Hepatic stellate cell (primary cell): ENCODE data around the gene SAMD11.

Experiments
- DNase-seq: peaks from one replicate; pipeline ENCODE4 v3.0.0; 2011; ENCODE audit warnings: low spot score

SAMD11 gene

DNA sequence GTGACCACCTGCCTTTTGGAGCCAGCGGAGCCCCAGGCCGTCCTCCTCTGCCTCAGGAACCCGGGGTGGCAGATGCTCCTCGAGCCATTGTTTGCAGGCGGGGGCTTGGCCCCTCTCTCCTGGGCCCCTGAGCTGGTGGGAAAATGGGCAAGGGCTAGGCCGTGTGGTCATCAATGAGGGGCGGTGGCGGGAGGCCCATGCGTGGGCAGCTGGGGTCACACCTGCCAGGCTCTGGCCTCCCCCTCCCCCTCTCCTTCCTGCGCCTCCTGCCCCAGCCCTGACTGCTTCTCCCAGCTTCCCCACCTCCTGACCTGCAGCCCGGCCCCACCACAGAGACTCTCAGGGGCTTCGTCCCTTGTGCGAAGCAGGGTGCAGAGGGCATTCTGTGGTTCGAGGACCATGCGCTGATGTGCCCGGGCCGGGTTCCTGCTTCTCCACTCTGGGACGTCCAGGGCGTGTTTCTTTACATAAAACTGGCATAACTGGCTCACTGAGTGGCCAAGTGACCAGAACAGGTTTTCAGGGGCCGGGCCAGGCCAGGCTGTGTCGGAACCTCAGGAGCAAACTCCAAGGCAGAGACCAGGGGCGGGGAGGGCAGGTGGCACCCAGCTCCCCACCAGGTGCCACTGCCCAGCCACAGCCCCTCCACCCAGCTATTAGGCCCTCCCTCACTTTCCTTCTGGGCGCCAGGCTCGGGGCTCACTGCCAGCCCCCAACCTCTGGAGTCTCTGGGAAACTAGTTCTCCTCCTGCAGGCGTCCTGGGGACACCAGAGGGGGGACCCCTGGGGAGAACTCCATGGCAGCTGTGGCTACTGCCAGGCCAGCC lies 9.3 kb downstream of the SAMD11 start:
- DNase-seq = no peak

DNA sequence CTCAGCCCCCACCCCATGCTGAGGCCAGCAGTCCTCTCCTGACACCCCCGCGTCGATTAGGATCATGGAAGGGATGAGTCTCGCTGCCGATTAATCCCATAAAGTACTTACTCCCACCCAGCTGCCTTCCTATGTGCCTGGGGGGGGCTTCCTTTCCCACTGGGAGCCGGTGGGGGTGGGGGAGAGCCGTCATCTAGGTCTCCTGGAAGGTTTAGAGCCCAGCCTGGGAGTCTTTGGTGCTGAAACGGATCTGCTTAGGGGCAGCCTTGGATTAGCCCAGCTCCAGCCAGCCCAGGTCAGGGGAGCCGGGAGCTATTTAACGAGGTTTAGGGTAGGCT lies 9.8 kb downstream of the SAMD11 start:
- no peak for DNase-seq

DNA sequence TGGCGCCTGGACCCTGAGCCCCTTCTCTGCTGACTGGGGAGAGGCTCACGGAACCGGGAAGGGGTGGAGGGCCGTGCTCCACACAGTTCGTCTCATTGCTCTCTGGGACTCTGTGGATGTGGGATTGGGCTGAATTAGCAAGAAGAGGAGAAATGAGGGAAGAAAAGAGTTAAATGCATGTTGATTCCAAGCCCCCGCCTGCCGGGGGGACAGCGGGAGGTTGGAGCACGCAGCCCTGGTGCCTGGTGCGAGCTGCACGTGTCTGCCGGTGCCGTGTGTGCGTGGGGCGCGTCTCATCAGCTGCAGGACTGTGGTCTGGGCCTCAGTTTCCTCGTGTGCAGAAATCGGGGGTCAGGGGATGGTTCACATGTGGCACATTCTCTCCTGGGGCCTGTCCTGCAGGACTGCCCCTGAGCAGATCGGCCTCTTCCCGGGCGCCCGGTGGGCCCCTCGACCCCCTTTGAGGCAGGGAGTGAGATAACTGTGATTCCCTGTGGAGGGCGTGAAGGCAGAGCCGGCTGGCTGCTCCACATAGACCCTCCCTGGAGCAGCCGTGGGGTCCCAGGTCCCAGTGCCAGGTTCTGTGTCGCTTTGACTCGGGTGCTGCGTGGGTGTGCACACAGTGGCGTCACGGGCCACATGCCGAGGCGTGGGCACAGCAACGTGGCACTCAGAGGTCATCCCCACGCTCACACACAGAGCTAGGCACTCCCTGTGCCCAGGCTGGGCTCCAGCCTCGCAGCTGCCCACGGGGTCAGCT lies 11.4 kb downstream of the SAMD11 start:
- DNase-seq = no peak

DNA sequence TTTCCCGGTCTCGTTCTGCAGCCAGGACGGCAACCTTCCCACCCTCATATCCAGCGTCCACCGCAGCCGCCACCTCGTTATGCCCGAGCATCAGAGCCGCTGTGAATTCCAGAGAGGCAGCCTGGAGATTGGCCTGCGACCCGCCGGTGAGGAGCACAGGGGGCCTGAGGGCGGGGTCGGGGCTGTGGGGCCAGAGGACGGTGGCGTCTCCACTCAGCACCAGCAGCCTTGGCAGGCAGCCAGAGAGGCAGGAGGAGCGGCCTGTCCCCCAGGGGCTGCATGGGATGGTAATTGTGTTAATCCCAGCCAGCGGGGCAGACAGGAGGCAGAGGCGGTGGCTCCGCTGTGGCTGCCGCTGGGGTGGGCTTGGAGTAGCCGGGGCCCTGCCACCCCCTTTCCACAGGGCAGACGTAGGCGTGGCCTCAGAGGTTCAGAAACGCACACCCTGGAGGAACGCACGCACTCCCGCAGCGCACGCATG lies 12.1 kb downstream of the SAMD11 start:
- no peak for DNase-seq

DNA sequence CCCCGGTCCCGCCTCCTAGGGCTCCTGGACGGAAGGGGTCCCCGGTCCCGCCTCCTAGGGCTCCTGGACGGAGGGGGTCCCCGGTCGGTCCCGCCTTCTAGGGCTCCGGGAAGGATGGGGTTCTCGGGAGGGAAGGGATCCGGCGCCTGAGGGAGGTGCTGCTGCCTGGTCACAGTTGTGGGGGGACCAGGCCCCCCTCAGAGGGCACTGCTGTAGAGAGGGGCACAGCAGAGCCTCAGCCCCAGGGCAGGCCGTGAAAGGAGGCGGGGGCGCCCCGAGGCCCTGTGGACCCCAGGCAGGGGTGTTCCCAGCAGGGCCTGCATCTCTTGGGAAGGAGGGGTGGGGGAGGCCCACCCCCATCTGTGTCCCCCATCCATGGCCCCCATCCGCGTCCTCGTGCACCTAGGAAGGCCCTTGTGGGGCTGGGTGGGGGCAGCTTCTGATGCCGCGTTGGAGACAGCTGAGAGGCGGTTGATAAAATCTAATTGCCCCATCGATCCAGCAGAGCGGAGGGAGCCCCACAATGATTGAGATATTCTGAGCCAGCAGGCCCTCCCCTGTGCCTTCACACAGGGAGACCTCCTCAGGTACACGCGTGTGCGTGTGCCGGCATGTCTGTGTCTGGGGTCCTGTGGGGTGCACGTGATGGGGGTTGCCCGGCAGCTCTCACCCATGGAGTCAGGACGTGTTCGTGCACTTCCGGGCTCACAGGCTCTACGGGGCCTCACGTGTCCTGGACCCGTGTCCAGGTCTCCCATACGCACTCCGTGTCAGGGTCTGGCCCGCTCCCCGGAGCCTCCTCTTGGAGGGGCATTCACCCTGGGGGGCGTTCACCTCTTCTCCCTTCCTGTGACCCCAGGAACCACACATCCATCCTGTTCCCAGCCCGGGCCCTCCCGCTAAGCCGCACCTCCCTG lies 12.9 kb downstream of the SAMD11 start:
- no peak for DNase-seq

DNA sequence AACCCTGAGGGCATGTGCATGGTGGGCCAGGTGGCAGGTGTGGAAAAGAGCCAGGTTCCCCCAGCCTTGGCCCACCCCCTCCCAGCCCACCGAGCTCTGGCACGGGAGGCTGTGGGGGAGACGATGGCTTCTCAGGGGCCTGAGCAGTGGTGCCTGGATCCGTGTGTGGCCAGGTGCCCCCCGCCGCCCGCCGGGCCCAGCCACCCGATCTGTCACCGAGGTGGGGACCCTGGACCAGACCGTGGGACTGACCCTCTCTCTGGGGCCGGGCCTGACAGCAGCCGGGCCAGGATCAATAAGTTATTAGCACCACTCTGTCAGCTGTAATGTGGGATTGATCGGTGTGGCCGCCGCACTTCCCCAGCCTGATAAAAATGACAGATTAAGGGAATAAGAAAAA lies 13.8 kb downstream of the SAMD11 start:
- DNase-seq = no peak

DNA sequence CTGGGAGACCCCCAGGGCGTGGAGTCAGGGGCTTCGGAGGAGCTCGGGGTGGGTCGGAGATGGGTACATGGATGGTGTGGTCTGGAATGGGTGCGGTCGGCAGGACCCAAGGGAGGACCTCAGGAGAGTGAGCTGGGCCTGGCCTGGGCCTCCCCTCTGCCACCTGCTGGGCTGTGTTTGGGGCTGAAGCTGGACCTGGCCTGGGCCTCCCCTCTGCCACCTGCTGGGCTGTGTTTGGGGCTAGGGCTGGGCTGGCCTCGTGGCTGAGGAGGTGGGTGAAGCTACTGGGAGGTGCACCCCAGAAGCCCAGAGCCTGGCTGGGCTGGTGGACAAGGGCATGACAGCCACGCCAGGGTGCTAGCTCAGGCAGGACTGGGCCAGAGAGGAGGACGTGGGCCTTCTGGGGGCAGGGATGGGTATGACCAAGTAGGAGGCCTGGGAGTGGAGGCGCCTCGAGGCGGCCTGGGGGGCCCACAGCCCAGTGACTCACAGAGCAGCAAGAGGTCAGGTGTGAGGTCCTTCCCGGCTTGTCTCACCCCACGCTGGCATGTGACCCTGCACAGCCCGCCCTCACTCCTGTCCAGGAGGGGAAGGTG lies 14.5 kb downstream of the SAMD11 start:
- DNase-seq = no peak

DNA sequence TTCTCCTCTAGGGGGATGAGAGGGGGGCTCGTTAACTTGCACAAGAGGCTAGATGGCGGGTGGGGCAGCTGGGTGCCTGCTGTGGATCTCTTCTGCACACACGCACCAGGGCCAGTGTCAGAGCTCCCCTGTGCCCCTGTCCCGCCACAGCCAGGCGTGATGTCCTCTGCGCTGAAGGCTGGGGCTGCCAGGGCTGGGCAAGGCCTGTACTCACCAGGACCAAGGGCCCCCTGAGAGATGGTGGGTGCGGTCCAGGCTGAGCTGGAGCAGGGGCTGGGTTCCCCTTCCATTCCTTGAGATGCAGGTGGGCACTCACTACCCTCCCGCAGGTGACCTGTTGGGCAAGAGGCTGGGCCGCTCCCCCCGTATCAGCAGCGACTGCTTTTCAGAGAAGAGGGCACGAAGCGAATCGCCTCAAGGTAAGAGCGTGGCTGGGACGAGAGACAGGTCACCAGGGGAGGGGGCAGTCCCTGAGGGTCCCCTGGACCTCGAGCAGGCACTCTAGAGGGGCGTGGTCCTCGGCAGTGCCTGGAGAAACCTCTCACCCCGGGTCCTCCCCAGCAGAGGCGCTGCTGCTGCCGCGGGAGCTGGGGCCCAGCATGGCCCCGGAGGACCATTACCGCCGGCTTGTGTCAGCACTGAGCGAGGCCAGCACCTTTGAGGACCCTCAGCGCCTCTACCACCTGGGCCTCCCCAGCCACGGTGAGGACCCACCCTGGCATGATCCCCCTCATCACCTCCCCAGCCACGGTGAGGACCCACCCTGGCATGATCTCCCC lies 15.2 kb downstream of the SAMD11 start:
- DNase-seq = no peak

DNA sequence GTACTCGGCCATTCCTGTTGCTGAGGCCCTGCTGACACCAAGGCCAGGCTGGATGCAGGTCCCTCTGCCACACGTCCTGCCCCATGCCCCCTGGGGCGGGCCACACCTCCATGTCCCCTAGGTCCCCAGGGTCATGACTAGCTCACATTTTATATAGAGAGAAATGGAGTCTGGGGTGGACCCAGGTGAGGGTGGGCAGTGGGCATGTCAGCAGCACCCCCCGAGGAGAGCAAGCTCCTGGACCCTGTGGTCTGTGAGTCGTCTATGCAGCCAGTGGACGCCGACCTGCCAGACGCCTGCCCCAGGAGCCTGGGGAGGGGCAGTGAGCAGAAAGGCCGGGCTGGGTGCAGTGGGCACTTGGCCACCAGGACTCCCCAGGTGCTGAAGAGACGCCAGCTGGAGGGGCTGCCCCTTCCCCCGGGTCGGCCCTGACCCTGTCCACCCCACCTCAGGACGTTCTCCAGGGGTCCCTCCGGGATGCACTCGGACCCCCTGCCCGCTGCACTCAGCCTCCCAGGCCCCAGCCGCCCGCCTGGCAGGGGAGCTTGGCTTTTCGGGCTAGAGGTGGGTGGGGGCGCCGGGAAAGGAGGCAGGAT lies 15.9 kb downstream of the SAMD11 start:
- no peak for DNase-seq

DNA sequence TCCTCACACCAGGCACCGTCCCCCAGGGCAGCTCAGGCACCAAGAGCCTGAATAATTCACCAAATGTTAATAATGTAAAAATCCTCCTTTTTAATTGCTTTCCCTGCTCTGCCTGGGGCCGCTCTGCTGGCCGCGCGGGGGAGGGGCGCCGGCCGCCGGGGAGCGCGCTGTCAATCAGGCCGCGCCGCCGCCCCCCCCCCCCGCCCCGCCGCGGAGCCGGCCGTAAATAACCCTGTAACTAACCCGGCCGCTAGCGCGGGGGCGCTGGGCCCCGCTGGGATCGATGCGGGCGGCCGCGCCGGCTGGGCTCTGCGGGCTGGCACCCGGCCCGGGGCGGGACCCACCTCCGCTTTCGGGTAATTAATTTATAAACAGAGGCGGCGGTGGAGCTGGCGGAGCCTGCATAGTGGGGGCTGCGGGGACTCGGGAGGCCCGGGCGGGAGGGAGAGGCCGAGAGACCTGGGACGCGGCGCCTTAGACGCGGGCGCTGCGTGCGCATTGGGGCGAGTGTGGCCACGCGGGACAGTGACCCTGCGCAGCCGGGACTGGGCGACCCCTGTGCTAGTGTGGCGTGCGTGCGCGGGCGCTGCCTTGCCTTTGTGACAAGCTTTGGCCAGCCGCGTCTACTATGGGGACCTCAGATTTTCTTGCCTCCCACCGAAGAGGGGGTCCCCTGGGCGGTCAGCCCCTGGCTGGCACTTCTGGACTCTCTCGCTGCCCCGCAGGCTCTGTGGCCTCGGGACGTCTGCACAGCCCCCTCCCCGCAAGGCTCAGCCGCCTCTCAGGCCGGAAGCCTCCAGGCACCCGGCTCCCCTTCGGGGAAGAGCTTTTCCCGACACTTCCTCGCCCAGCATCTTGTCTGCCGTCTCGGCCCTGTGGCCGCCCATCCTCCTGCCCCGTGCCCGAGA lies 16.6 kb downstream of the SAMD11 start:
- peak; percentile 80 for DNase-seq

DNA sequence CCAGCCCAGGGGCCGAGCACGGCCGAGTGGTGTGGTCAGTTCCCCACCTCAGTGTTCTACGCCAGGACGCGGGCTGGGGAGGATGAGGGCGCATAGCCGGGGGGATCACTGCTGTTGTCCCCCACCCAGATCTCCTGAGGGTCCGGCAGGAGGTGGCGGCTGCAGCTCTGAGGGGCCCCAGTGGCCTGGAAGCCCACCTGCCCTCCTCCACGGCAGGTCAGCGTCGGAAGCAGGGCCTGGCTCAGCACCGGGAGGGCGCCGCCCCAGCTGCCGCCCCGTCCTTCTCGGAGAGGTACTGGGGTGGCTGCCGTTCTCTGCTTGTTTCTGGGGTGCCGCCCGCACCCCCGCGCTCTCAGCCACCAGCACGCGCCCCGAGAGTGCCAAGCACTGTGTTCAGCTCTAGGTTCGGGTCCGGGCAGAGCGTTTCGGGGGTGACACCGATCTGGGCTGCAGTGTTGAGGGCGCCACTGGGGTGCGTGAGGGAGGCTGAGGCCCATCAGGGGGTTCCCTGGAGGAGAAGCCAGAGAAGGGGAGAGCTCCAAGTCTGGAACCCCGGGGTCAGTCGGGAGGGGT lies 17.4 kb downstream of the SAMD11 start:
- DNase-seq = no peak

DNA sequence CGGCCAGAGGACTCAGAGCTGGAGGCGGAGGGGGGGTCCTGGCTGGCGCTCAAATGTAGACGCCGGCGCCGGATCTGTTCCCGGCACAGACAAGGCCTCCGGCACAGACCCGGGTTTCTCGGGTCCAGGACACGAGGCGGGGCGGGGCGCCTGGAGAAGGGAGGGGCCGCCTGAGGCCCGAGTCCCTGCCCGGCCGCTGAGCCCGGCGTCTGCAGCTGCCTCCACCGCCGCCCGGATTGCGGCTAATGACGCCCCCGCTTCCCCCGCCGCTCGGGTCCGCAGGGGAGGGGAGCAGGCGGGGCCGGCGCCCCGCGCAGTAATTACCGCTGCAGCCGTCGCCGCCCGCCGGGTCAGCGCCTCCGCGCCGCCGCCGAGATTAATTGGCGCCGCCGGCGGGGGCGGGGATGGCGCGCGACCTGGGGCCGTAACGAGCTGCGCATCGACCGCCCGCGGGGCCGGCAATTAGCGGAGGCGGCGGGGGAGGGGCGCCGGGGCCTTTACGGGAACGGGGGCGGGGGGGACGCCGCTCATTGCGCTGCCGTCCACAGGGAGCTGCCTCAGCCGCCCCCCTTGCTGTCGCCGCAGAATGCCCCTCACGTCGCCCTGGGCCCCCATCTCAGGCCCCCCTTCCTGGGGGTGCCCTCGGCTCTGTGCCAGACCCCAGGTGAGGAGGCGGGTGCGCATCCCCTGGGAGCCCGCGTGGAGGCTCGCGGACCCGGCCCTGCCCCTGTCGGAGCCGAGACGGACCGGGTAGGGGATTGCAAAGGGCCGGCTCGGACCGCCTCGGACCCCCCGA lies 18.1 kb downstream of the SAMD11 start:
- DNase-seq = peak; percentile 89

DNA sequence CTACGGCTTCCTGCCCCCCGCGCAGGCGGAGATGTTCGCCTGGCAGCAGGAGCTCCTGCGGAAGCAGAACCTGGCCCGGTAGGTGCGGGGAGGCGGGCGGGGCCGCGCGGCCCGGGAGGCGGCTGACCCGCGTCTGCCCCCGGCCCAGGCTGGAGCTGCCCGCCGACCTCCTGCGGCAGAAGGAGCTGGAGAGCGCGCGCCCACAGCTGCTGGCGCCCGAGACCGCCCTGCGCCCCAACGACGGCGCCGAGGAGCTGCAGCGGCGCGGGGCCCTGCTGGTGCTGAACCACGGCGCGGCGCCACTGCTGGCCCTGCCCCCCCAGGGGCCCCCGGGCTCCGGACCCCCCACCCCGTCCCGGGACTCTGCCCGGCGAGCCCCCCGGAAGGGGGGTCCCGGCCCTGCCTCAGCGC lies 18.7 kb downstream of the SAMD11 start:
- no peak for DNase-seq

DNA sequence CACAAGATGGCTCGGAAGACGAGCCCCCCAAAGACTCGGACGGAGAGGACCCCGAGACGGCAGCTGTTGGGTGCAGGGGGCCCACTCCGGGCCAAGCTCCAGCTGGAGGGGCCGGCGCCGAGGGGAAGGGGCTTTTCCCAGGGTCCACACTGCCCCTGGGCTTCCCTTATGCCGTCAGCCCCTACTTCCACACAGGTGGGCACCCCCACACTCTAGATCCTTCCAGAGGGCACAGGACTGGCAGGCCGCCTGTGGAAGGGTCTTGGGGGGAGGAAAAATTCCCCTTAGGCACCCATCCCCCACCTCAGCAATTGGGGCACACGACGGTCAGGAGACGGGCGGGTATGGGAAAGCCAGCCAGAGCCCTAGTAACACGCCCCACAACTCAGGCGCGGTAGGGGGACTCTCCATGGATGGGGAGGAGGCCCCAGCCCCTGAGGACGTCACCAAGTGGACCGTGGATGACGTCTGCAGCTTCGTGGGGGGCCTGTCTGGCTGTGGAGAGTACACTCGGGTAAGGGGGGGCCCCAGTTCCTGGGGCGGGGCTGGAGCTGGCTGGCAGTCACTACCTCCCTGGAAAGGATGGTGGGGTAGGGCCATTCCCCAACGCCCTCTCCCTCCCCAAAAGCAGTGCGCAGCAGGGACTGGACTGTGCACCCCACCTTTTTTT lies 19.3 kb downstream of the SAMD11 start:
- DNase-seq = no peak

DNA sequence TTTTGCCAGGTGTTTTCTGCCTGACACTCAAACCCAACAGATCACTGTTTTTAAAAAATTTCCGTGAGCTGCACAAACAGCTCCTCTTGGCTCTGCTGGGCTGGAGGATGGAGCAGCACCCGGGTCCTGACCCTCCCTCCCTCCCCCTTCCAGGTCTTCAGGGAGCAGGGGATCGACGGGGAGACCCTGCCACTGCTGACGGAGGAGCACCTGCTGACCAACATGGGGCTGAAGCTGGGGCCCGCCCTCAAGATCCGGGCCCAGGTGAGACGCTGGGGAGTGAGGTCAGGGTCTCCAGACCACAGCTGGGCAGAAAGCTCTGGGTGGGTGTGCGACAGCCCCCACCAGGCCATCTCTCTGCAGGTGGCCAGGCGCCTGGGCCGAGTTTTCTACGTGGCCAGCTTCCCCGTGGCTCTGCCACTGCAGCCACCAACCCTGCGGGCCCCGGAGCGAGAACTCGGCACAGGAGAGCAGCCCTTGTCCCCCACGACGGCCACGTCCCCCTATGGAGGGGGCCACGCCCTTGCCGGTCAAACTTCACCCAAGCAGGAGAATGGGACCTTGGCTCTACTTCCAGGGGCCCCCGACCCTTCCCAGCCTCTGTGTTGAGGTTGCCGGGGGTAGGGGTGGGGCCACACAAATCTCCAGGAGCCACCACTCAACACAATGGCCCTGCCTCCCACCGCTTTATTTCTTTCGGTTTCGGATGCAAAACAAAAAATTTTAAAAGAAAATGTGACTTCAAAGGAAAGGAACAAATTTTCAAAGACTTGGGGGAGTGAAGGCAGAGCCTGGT lies 20.0 kb downstream of the SAMD11 start:
- DNase-seq = no peak

DNA sequence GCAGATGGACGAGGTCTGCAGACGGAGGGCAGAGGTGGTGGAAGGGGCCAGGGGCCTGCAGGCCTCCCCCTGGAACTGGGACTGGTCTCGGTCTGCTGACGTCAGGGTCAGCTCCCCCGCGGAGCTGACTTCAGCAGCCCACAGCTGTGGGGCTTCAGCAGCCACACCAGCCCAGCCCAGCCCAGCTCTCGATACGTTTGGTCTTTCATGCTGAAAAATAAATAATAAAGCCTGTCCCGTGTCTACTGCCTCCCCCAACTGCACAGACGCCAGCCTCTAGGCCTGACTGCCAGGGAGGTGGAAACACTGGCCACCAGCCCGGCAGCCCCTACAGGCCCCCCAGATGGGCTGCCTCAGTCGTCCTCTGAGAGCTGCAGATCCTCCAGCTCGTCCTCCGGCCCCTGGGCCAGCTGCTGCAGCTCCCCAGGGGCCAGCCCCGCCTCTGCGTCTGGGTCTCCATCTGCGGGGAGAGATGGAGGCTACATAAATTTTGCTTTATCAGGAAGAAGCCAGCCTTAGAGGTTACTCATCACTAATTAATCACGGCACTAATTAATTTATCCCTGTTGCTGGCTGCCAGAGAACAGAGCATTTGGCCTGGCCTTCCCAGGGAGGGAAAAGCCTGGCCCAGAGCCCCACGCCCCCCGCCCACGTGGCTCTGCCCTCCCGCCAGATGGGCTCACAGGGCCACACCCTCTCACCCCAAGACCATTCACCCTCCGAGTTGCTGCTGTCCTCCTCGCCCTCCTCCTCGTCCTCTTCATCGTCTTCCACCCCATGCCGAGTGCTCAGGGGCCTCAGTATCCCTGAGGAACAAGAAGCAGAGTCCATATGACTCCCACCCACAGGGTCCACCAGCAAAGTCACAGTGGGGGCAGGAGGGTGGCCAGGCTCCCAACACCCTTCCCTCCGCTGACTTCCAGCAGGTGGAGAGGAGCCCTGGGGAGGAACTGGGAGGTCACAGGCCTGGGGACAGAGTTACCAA lies 20.9 kb downstream of the SAMD11 start:
- DNase-seq = no peak
